GM06990 (cell line): ENCODE data around the gene ANTKMT.

Source experiments
- DNase-seq: peaks from one replicate; pipeline ENCODE4 v3.0.0-alpha.2; 2011; ENCODE audit not compliant: insufficient read length; ENCODE audit errors: extremely low read depth
- H3K27me3 ChIP-seq: replicated peaks from 2 replicates; pipeline ENCODE4 v1.6.0; 2011; ENCODE audit warnings: low read length; ENCODE audit not compliant: control insufficient read depth, insufficient read depth
- H3K36me3 ChIP-seq: 2 replicates; pipeline ENCODE4 v1.5.1; 2011; ENCODE audit warnings: low read length; ENCODE audit not compliant: control insufficient read depth, insufficient read depth
- H3K4me3 ChIP-seq: replicated peaks from 2 replicates; pipeline ENCODE4 v1.5.1; 2011; ENCODE audit warnings: low read depth, mild to moderate bottlenecking, control low read depth, low read length
- CTCF ChIP-seq: IDR thresholded peaks from 2 replicates; pipeline ENCODE4 v1.5.1; 2011; ENCODE audit warnings: low read length, control low read depth, mild to moderate bottlenecking, inconsistent platforms; ENCODE audit not compliant: insufficient read depth, poor library complexity, severe bottlenecking

Gene ANTKMT

DNA sequence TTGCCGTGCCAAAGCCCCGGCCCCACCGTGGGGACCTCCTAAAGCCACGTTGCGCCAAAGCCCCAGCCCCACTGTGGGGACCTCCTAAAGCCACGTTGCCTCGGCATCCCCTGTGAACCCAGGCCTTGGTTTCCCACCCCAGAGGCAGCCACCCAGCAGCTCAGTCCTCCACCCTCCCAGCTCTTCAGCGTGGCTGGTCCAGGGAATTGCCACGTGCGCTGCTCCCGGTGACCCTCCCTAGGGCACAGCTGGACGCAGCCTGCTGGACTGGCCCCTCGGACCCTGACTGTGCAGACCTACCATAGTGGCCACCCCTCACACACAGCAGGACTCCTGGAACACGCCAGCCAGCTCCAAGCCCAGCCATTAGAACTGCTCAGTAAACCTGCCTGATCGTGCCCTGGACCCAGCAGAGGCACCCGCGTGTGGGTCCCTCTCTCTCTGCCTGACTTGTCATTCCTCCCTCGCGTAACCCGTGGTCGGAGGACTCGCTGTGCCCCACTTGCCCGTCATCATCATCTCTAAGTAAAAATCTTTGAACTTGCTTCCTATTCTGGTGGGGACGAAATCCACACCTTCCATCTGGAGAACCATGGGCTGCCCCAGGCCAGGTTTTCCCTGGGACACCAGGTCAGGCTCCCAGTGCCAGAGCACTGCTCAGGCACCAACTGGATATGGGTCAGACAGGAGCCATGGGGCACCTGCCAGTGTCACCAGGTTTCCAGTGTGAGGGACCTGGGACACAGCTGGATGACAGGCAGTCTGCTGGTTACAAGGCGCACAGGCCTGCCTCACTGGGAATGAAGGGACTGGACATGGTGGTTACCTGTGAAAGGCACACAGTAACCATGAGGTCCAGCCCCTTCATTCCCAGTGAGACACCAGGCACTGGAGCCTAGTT lies 14.3 kb downstream of the ANTKMT start:
- no peak for DNase-seq
- Histone ChIP-seq H3K27me3 (no peaks in the 10 kb centered on the region), H3K4me3 (no peak overlapping the region), H3K36me3 (peaks cover 24% of the 10 kb centered on the region)
- no peak for TF ChIP-seq CTCF

GRCh38 chr16:735982-736453 lies 15.1 kb downstream of the ANTKMT start:
- peaks cover 20% of the 10 kb centered on the region for H3K36me3 ChIP-seq
- peak; percentile 57 for DNase-seq

DNA sequence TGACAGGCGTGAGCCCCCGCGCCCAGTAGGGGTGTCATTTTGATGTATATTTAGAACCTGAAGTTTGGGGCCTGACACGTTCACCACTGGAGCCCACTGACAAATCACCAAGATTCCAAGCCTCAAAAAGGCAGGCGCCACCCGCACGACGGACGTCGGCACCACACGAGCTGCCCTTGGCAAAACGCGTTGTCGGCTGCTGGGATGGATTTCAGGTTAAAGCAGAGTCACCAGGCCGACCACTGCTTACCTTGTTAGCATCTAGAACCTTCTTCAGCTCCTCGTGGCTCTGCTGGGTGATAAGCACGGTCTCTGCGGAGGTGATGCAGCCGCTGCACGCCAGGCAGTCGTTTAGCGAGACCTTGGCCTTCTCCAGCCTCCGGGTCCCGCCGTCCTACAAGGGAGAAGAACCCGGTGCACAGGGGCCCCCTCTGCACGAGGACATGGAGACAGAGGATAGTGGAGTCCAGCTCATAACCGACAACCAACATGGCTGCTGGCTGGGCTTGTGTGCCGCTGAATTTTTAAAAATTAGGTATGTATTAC lies 16.1 kb downstream of the ANTKMT start:
- no peak overlapping the region for H3K4me3 ChIP-seq
- DNase-seq, result peak; percentile 20
- no peak for TF ChIP-seq CTCF
- H3K36me3 ChIP-seq, result peaks cover 19% of the 10 kb centered on the region
- no peaks in the 10 kb centered on the region for H3K27me3 ChIP-seq

More at GRCh38 chr16:735982-736453, 15.1 kb downstream of the ANTKMT start:
- TF ChIP-seq CTCF, result no peak
- Histone ChIP-seq H3K27me3 (no peaks in the 10 kb centered on the region), H3K4me3 (no peak overlapping the region)

- Histone ChIP-seq H3K27me3 (no peaks in the 10 kb centered on the region), H3K4me3 (peak overlapping the region; percentile 94), H3K36me3 (peaks cover 2% of the 10 kb centered on the region; the same call in 1 of the 2 replicates)
- TF ChIP-seq CTCF, result no peak
- DNase-seq, result peak; percentile 25
Measured at GRCh38 chr16:739560-740458, 18.9 kb downstream of the ANTKMT start.

- peak overlapping the region; percentile 94 for H3K4me3 ChIP-seq
- no peak for TF ChIP-seq CTCF
- H3K36me3 ChIP-seq, result peaks cover 2% of the 10 kb centered on the region; the same call in 1 of the 2 replicates
- no peak for DNase-seq
- H3K27me3 ChIP-seq, result no peaks in the 10 kb centered on the region
Measured at GRCh38 chr16:740459-740763, 19.5 kb downstream of the ANTKMT start.
